Hepatocyte (in vitro differentiated cells): ENCODE measurements around the gene HSPA9. TPM values are rescaled to one million over a fixed set of nuclear protein-coding genes. Genes with fewer than 3 reads are reported as not detected.

Experiments
- DNase-seq: peaks from one replicate; pipeline ENCODE4 v3.0.0-alpha.2; 2016; ENCODE audit warnings: low spot score
- H2AFZ ChIP-seq: fragments of 200-600 bp; sonication (generic); 2 replicates; pipeline ENCODE4 v1.6.0; 2016; ENCODE audit warnings: antibody characterized with exemption, mild to moderate bottlenecking
- H3K27ac ChIP-seq: fragments of 200-600 bp; sonication (generic); 2 replicates; pipeline ENCODE4 v1.5.1; 2016; ENCODE audit warnings: mild to moderate bottlenecking
- H3K27me3 ChIP-seq: fragments of 200-600 bp; sonication (generic); 2 replicates; pipeline ENCODE4 v1.6.1; 2016
- H3K36me3 ChIP-seq: fragments of 200-600 bp; sonication (generic); replicated peaks from 2 replicates; pipeline ENCODE4 v1.5.1; 2016; ENCODE audit warnings: low read depth; ENCODE audit not compliant: insufficient read depth
- H3K4me1 ChIP-seq: fragments of 200-600 bp; sonication (generic); 2 replicates; pipeline ENCODE4 v1.5.1; 2016; ENCODE audit warnings: mild to moderate bottlenecking, moderate library complexity; ENCODE audit not compliant: insufficient read depth
- H3K4me2 ChIP-seq: fragments of 200-600 bp; sonication (generic); 2 replicates; pipeline ENCODE4 v1.6.0; 2016
- H3K4me3 ChIP-seq: fragments of 200-600 bp; sonication (generic); 2 replicates; pipeline ENCODE4 v1.5.1; 2016; ENCODE audit warnings: mild to moderate bottlenecking
- H3K79me2 ChIP-seq: fragments of 200-600 bp; sonication (generic); 2 replicates; pipeline ENCODE4 v1.6.0; 2017; ENCODE audit warnings: mild to moderate bottlenecking
- H3K9me2 ChIP-seq: fragments of 200-600 bp; sonication (generic); replicated peaks from 2 replicates; pipeline ENCODE4 v1.6.0; 2017; ENCODE audit warnings: mild to moderate bottlenecking; ENCODE audit not compliant: insufficient read depth
- H3K9me3 ChIP-seq: fragments of 200-600 bp; sonication (generic); 2 replicates; pipeline ENCODE4 v1.5.1; 2016; ENCODE audit warnings: low read depth, mild to moderate bottlenecking
- H4K20me1 ChIP-seq: fragments of 200-600 bp; sonication (generic); 2 replicates; pipeline ENCODE4 v1.6.0; 2016; ENCODE audit warnings: mild to moderate bottlenecking; ENCODE audit not compliant: insufficient read depth, poor library complexity, severe bottlenecking
- EZH2 ChIP-seq: fragments of 200-600 bp; sonication (generic); IDR thresholded peaks from 2 replicates; pipeline ENCODE4 v1.6.1; 2016; ENCODE audit warnings: antibody characterized with exemption, mild to moderate bottlenecking, borderline replicate concordance
- EZH2phosphoT487 ChIP-seq: fragments of 200-600 bp; sonication (generic); IDR thresholded peaks from one replicate; pipeline ENCODE4 v1.6.1; 2018; ENCODE audit warnings: antibody characterized with exemption, mild to moderate bottlenecking, low read depth, moderate library complexity; ENCODE audit not compliant: unreplicated experiment, severe bottlenecking
- WGBS: methylation state at CpG from one replicate; pipeline ENCODE4 v1.1.6; 2016; ENCODE audit warnings: low lambda C conversion rate; ENCODE audit errors: missing lambda C conversion rate; 5-methylcytosine and 5-hydroxymethylcytosine counted together
- polyA plus RNA-seq: library from polyadenylated mRNA; unstranded; fragments of >200 nt; fragmentation: Nextera tagmentation; extraction: Ambion mirVana; gene quantifications from 2 replicates; pipeline ENCODE4 v1.2.1, GENCODE V29; 2016
- total RNA-seq: library from RNA; depleted of rRNA; stranded (reverse); fragments of >200 nt; gene quantifications from 2 replicates; pipeline ENCODE4 v1.2.3, GENCODE V29; 2014
- TF ChIP-seq, protein P1 (sequence below): fragments of 200-600 bp; sonication (generic); IDR thresholded peaks from 2 replicates; pipeline ENCODE4 v1.5.1; 2016; ENCODE audit warnings: antibody characterized with exemption, mild to moderate bottlenecking; ENCODE audit not compliant: poor library complexity

Gene HSPA9
- total and polyA plus RNA-seq, 2 experiments from 2014 or later, result 211 to 383 TPM

DNA sequence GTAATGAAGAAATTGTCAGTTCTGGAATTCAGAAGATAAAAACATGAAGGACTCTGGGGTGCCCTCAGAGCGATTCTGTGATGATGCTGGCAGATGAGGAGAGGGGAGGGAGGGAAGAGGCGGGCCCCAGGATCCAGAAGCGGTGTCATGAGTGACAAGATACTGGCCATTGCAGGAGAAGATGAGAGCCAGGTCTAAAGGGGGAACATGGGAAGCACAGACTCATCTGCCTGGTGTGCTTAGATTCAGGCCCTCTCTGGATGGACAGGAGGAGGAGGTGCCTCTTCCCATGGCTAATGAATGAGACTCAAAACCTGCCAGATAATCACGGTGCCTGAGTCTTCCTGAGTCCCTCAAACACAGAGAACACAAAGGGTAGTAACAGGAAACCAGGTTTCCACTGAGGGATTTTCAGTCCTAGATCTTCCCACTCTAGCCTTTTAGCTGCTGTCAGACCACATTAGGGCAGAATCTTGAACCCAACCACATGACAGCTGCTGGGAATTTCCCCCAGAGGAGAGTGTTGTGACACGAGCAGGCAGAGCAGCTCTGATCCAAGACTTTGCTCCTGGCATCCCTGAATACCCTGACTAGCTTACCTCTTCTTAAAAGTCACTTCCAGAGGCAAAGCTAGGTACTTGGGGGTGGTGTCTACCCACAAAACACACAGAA is 28.2 kb upstream of the HSPA9 start:
- no peaks in the 10 kb centered on the region for H3K4me1 ChIP-seq
- no peak overlapping the region for H3K4me3 ChIP-seq
- H2AFZ ChIP-seq, result no peak overlapping the region
- no peaks in the 10 kb centered on the region for H3K9me3 ChIP-seq
- H3K4me2 ChIP-seq, result no peak overlapping the region
- no peaks in the 10 kb centered on the region for H3K9me2 ChIP-seq
- TF ChIP-seq, protein P1, sequence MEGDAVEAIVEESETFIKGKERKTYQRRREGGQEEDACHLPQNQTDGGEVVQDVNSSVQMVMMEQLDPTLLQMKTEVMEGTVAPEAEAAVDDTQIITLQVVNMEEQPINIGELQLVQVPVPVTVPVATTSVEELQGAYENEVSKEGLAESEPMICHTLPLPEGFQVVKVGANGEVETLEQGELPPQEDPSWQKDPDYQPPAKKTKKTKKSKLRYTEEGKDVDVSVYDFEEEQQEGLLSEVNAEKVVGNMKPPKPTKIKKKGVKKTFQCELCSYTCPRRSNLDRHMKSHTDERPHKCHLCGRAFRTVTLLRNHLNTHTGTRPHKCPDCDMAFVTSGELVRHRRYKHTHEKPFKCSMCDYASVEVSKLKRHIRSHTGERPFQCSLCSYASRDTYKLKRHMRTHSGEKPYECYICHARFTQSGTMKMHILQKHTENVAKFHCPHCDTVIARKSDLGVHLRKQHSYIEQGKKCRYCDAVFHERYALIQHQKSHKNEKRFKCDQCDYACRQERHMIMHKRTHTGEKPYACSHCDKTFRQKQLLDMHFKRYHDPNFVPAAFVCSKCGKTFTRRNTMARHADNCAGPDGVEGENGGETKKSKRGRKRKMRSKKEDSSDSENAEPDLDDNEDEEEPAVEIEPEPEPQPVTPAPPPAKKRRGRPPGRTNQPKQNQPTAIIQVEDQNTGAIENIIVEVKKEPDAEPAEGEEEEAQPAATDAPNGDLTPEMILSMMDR, result no peak
- no peak for TF ChIP-seq EZH2
- no peak for TF ChIP-seq EZH2phosphoT487
- H3K27me3 ChIP-seq, result no peaks in the 10 kb centered on the region
- H4K20me1 ChIP-seq, result no peaks in the 10 kb centered on the region
- H3K36me3 ChIP-seq, result no peaks in the 10 kb centered on the region
- peak; percentile 39 for DNase-seq
- WGBS, result 69% methylated on average over 5 of the region's 5 CpGs
- H3K79me2 ChIP-seq, result no peaks in the 10 kb centered on the region
- no peak overlapping the region for H3K27ac ChIP-seq

DNA sequence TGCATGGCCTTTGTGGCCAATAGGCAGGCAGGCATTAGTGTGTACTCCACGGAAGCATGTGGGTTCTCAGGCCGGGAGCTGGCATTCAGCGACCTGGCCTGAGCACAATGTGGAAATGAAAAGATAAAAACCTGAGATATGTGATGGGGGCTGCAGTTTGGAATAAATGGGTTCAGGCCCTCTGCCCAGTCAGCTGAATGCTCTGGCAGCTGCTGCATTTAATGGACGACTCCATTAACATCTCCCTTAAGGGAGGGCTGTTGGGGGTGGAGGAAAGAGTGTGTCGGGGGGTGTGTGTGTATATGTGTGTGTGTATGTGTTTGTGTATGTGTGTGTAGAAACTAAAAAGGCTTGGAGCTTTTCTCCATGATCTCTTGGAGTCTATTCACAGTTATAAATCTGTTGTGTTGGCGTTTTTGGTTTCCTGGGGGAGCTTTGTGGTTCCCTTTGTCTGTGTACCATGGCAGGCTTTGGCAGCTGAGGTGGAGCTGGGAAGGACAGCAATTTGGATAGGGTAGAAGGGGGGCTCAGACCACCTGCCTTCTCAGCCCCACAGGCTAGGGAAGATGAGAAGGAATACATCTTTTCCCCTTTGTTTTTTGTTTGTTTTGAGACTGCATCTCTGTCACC is 27.3 kb upstream of the HSPA9 start:
- H3K9me2 ChIP-seq, result no peaks in the 10 kb centered on the region
- H2AFZ ChIP-seq, result no peak overlapping the region
- no peaks in the 10 kb centered on the region for H3K79me2 ChIP-seq
- no peaks in the 10 kb centered on the region for H3K9me3 ChIP-seq
- no peak overlapping the region for H3K4me3 ChIP-seq
- TF ChIP-seq EZH2 (no peak), EZH2phosphoT487 (no peak)
- TF ChIP-seq, protein P1, result no peak
- H3K27ac ChIP-seq, result no peak overlapping the region
- no peaks in the 10 kb centered on the region for H3K36me3 ChIP-seq
- 63% methylated on average over 6 of the region's 6 CpGs for WGBS
- H3K27me3 ChIP-seq, result no peaks in the 10 kb centered on the region
- no peak for DNase-seq
- H4K20me1 ChIP-seq, result no peaks in the 10 kb centered on the region
- H3K4me1 ChIP-seq, result no peaks in the 10 kb centered on the region
- no peak overlapping the region for H3K4me2 ChIP-seq

DNA sequence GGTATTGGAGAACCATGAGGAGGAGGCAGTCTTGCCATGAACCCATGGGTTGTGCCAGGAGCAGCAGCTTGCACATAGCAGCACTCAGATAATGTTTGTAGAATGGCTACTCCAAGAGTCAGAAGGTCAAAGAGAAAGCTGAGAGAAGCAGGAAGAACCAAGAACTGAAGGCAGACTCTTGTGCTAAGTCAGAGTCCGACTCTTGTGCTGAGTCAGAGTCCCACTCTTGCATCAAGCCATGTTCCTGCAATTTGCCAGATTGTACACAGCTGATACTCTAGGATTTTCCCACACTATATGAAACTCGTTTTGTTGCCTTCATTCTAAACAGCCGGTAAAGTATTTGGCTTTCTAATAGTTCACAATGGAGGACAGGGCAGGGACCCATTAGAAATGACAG is 26.2 kb upstream of the HSPA9 start:
- 64% methylated on average over 3 of the region's 3 CpGs for WGBS
- Histone ChIP-seq H3K4me1 (no peaks in the 10 kb centered on the region), H3K4me2 (no peak overlapping the region)

More for the DNA sequence above, 26.2 kb upstream of the HSPA9 start:
- H3K27ac ChIP-seq, result no peak overlapping the region
- no peak overlapping the region for H3K4me3 ChIP-seq
- H4K20me1 ChIP-seq, result no peaks in the 10 kb centered on the region
- no peaks in the 10 kb centered on the region for H3K27me3 ChIP-seq
- TF ChIP-seq EZH2phosphoT487 (no peak), EZH2 (no peak)
- TF ChIP-seq, protein P1, result no peak
- DNase-seq, result peak; percentile 67
- no peaks in the 10 kb centered on the region for H3K79me2 ChIP-seq
- no peaks in the 10 kb centered on the region for H3K36me3 ChIP-seq
- H3K9me3 ChIP-seq, result no peaks in the 10 kb centered on the region
- H3K9me2 ChIP-seq, result no peaks in the 10 kb centered on the region
- no peak overlapping the region for H2AFZ ChIP-seq
